Measurements from ENCODE around the gene CLIP1. TPM values are rescaled to one million over a fixed set of nuclear protein-coding genes. Genes with fewer than 3 reads are reported as not detected.
A peak's percentile ranks its signal among the peaks of the same experiment; 100 is the strongest.

Gene CLIP1
- total and polyA plus RNA-seq, 2 of the 4 experiments (the other 2 are of a cell fraction): 38.0 to 54.8 TPM

DNA sequence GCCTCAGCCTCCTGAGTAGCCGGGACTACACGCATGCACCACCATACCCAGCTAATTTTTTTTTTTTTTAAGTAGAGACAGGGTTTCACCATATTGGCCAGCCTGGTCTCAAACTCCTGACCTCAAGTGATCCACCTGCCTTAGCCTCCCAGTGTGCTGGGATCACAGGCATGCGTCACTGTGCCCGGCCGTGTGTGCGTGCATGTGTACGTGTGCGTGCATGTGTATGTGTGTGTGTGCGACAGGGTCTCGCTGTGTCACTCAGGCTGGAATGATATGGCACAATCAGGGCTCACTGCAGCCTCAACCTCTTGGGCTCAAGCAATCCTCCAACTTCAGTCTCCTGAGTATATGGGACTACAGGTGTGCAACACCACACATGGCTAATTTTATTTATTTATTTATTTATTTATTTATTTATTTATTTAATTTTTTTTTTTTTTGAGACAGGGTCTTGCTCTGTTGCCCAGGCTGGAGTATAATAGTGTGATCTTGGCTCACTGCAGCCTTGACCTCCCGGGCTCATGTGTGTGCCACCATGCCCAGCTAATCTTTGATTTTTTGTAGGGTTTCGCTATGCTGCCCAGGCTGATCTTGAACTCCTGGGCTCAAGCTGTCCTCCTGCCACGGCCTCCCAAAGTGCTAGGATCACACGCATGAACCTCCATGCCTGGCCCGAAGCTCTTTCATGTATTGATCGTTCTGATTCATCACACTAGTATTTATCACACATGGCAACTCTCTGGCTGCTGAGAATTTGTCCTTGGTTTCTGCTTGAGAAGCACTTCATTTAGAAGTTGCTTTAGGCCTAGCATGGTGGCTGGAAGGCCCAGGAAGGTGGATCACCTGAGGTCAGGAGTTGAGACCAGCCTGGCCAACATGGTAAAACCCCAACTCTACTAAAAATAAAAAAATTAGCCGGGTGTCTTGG lies 35.9 kb upstream of the CLIP1 start:
- no peak overlapping the region for H2AK9ac ChIP-seq (replicated peaks; ENCODE audit: low read depth, low read length, poor library complexity)
- H3K9ac ChIP-seq (ENCODE audit: low read depth, low read length): no peak overlapping the region
- no peak overlapping the region for H3K14ac ChIP-seq (replicated peaks; ENCODE audit: low read depth, low read length)
- H2AK5ac ChIP-seq (ENCODE audit: low read depth, low read length): peak overlapping the region; percentile 41
- H4K20me1 ChIP-seq (ENCODE audit: insufficient read depth, low read length): no peaks in the 10 kb centered on the region
- no peak overlapping the region; the same call in 1 of the 2 replicates for H4K91ac ChIP-seq (ENCODE audit: insufficient read depth, low read depth, low read length)
- no peaks in the 10 kb centered on the region for H3K27me3 ChIP-seq (ENCODE audit: control insufficient read depth, insufficient read depth, low read length)
- in situ Hi-C loops (cut with MboI; ENCODE audit: low sequenced_read_pairs) (no loop called here), dilution Hi-C loops (cut with HindIII; ENCODE audit: low sequenced_read_pairs, unreplicated experiment) (no loop called here), intact Hi-C loops (cut with micrococcal nuclease) (no loop called here)
- no peak overlapping the region for H2BK20ac ChIP-seq (ENCODE audit: low read depth, low read length)
- 100% methylated on average over 5 of the region's 17 CpGs; no CpG with 5 or more reads in 1 of the 2 experiments for WGBS, 2 experiments (ENCODE audit: extremely low coverage in 2 of 2, insufficient read length in 1 of 2)
- no peaks in the 10 kb centered on the region for H3K4me1 ChIP-seq (ENCODE audit: control insufficient read depth, insufficient read depth, low read length)
- H3K4ac ChIP-seq (ENCODE audit: low read depth, low read length): no peak overlapping the region
- H3K9me3 ChIP-seq (ENCODE audit: control insufficient read depth, insufficient read depth, low read length): no peaks in the 10 kb centered on the region
- ChIA-PET POLR2A (ENCODE audit: unreplicated experiment) (no interaction called here), CTCF (no interaction called here)
- H3K36me3 ChIP-seq (ENCODE audit: control insufficient read depth, insufficient read depth, low read length): no peaks in the 10 kb centered on the region
- H4K5ac ChIP-seq (ENCODE audit: low read depth, low read length): no peak overlapping the region
- H2BK120ac ChIP-seq (ENCODE audit: low read depth, low read length): 0 out of 2 replicates have a peak overlapping the region, but pooled peaks have one; percentile 3
- ATAC-seq (ENCODE audit: low read depth): no peak
- no peak overlapping the region for H3K4me3 ChIP-seq (ENCODE audit: insufficient read depth, low read depth, low read length)
- no peak overlapping the region for H2AFZ ChIP-seq (replicated peaks; ENCODE audit: low read length, poor library complexity)
- H3K9me1 ChIP-seq (ENCODE audit: insufficient read depth, low read length): peaks cover 12% of the 10 kb centered on the region
- no peak overlapping the region for H2BK15ac ChIP-seq (ENCODE audit: low read depth, low read length)
- BruUV-seq (replicated peaks): no TSS peak
- no peak overlapping the region for H3K23ac ChIP-seq (ENCODE audit: low read depth, low read length)
- no peak overlapping the region for H3K18ac ChIP-seq (ENCODE audit: low read depth, low read length)
- no peak overlapping the region for H3K4me2 ChIP-seq (ENCODE audit: low read depth, low read length)
- no peak overlapping the region for H2BK5ac ChIP-seq (ENCODE audit: low read depth, low read length, poor library complexity, severe bottlenecking)
- no peak overlapping the region for H3K27ac ChIP-seq (ENCODE audit: insufficient read depth, low read length)
- no peaks in the 10 kb centered on the region for H3K79me1 ChIP-seq (ENCODE audit: low read depth in 1 of 2, low read length in 2 of 2)
- H3K56ac ChIP-seq (ENCODE audit: extremely low read depth, insufficient read depth, low read length): no peak overlapping the region
- DNase-seq: no peak
- H4K8ac ChIP-seq (ENCODE audit: low read depth in 2 of 2, low read length in 2 of 2): no peak overlapping the region
- no peak for TF ChIP-seq FOS (IDR thresholded peaks at IDR 0.05; ENCODE audit: low read depth, low read length)
- no peak for TF ChIP-seq POLR2A (IDR thresholded peaks at IDR 0.05; ENCODE audit: low read depth, low read length)
- TF ChIP-seq NFE2L2 (IDR thresholded peaks at IDR 0.05; ENCODE audit: low read depth, low read length): no peak
- TF ChIP-seq CEBPB (IDR thresholded peaks at IDR 0.05; ENCODE audit: low read depth, low read length): no peak
- TF ChIP-seq MXI1 (IDR thresholded peaks at IDR 0.05; ENCODE audit: borderline replicate concordance, low read depth, low read length): no peak
- TF ChIP-seq MAZ (IDR thresholded peaks at IDR 0.05; ENCODE audit: borderline replicate concordance, low read depth, low read length): no peak
- TF ChIP-seq RFX5 (IDR thresholded peaks at IDR 0.05; ENCODE audit: low read depth, low read length): no peak
- no peak for TF ChIP-seq RAD21 (IDR thresholded peaks at IDR 0.05; ENCODE audit: low read length)
- no peak for TF ChIP-seq CHD1 (IDR thresholded peaks at IDR 0.05; ENCODE audit: low read depth, low read length)
- TF ChIP-seq MAFK (IDR thresholded peaks at IDR 0.05; ENCODE audit: low read depth, low read length): no peak
- TF ChIP-seq BHLHE40 (IDR thresholded peaks at IDR 0.05; ENCODE audit: low read depth, low read length): no peak
- TF ChIP-seq, protein P1, sequence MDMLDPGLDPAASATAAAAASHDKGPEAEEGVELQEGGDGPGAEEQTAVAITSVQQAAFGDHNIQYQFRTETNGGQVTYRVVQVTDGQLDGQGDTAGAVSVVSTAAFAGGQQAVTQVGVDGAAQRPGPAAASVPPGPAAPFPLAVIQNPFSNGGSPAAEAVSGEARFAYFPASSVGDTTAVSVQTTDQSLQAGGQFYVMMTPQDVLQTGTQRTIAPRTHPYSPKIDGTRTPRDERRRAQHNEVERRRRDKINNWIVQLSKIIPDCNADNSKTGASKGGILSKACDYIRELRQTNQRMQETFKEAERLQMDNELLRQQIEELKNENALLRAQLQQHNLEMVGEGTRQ (IDR thresholded peaks at IDR 0.05; ENCODE audit: low read depth, low read length): no peak
- TF ChIP-seq RCOR1 (IDR thresholded peaks at IDR 0.05; ENCODE audit: insufficient replicate concordance, low read length): no peak
- TF ChIP-seq, protein P2, sequence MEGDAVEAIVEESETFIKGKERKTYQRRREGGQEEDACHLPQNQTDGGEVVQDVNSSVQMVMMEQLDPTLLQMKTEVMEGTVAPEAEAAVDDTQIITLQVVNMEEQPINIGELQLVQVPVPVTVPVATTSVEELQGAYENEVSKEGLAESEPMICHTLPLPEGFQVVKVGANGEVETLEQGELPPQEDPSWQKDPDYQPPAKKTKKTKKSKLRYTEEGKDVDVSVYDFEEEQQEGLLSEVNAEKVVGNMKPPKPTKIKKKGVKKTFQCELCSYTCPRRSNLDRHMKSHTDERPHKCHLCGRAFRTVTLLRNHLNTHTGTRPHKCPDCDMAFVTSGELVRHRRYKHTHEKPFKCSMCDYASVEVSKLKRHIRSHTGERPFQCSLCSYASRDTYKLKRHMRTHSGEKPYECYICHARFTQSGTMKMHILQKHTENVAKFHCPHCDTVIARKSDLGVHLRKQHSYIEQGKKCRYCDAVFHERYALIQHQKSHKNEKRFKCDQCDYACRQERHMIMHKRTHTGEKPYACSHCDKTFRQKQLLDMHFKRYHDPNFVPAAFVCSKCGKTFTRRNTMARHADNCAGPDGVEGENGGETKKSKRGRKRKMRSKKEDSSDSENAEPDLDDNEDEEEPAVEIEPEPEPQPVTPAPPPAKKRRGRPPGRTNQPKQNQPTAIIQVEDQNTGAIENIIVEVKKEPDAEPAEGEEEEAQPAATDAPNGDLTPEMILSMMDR (conservative IDR thresholded peaks at IDR 0.05; ENCODE audit: low read depth, low read length): no peak

Data from IMR-90 (cell line).